RCC 7860 (cell line): ENCODE measurements around the gene ZMYM1.
A peak's percentile ranks its signal among the peaks of the same experiment; 100 is the strongest.
"Not testable (repeated sequence)": the region's sequence is repeated elsewhere in the genome, so short reads cannot be mapped to it uniquely, and the experiment has no call there.

Source experiments
- DNase-seq: peaks from one replicate; pipeline ENCODE4 v3.0.0-alpha.2; 2015; ENCODE audit warnings: low spot score
- FAIRE-seq: peaks from 2 replicates; lab custom pipeline; 2012; peaks lifted over from hg19 to GRCh38; lab: Jason Lieb, UNC

ZMYM1 gene

DNA sequence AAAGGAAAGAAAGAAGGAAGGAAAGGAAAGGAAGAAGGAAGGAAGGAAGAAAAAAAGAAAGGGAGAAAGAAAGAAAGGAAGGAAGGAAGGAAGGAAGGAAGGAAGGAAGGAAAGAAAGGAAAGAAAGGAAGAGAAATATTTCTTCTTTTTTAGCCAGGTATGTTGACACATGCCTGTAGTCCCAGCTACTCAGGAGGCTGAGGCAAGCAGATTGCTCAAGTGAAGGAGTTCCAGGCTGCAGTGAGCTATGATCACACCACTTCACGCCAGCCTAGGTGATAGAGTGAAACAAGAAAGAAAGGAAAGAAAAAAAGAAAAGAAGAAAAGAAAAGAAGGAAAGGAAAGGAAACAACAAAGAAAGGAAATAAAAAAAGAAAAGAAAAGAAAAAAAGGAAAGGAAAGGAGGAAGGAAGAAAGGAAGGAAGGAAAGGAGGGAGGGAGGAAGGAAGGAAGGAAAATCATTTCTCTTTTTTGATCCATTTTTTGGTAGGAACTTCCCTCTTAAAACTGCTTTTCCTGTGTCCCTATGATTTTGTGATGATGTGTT is 5.8 kb upstream of the ZMYM1 start:
- FAIRE-seq (no peak), DNase-seq (no peak)

DNA sequence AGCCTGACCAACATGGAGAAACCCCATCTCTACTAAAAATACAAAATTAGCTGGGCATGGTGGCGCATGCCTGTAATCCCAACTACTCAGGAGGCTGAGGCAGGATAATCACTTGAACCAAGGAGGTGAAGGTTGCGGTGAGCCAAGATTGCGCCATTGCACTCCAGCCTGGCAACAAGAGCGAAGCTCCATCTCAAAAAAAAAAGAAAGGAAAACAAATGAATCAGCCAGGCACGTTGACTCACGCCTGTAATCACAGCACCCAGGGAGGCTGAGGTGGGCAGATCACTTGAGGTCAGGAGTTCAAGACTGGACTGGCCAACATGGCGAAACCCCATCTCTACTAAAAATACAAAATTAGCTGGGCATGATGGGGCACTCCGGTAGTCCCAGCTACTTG is 2.8 kb upstream of the ZMYM1 start:
- FAIRE-seq, result not testable (repeated sequence)

DNA sequence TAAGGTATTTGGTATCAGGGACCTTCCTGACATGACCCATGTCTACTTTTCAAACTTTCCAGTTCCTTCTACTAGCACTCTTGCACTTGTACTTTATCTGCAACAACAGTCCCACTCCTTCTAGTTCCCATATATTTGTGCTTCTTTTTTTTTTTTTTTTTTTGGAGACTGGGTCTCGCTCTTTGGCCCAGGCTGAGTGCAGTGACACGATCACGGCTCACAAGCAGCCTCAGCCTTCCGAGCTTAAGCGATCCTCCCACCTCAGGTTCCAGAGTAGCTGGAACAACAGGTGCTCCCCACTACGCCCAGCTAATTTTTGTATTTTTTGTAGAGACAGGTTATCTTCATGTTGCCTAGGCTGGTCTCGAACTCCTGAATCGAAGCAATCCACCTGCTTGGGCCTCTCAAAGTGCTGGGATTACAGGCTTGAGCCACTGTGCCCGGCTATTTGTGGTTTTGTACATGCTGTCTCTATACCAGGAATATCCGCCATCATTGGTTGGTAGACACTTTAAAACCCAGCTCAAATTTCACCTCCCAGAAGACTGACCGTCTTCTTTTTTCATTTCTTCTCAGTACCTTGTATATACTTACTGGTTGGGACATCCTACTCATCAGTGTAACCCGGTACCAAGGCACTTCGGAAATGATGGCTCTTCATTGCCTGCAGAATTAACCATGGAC is 1.1 kb downstream of the ZMYM1 start:
- FAIRE-seq (no peak), DNase-seq (no peak)

More for the DNA sequence above, 2.8 kb upstream of the ZMYM1 start:
- peak; percentile 39 for DNase-seq

DNA sequence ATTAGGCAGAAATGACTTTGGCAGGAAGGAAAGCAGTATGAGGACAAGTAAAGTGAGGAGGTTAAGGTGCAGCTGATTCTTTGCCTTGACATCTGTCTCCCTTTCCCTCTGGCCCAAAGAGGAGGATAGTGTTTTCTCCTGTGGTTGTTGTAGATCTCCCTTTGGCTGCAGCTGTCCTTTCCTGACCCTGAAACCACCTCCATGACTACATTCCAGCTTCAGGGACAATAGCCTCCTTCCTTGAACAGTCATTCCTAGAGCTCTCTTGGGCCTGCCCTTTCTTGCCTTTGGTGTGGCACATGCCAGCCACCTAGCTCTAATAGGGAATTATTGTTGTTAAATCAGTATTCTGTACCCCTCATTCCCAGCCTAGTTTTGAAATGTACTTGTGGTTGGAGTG is 6.2 kb downstream of the ZMYM1 start:
- DNase-seq, result peak; percentile 23
- no peak for FAIRE-seq

DNA sequence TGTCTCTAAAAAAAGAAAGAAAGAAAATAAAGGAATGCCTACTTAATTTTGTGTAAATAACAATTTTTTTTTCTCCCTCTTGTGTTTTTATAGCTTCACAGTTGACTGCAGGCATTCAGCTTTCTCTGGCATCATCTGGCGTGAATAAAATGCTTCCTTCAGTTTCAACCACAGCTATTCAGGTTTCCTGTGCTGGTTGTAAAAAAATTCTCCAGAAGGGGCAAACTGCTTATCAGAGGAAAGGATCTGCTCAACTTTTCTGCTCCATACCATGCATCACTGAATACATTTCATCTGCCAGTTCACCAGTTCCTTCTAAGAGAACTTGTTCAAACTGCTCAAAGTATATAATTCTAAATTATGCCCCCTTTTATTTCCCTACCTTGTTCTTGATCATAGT is 18.0 kb downstream of the ZMYM1 start:
- no peak for DNase-seq
- no peak for FAIRE-seq

DNA sequence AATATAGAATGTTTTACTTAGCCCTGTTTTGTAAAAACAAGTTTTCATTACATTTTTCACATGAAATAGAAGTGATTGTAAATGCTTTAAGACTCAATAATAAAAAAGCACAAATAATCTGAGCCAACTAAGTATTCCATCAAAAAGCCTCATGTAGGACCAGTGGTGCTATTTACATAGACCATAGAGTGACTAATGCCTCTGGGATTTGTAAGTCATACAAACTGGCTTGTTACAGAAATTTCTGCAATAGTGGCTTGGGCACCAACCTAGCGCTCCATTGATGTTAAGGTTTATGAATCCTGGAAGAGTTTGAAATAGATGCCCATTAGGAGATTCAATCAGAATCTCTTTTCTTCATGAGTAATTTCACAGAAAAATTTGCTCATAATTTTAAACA is 31.9 kb downstream of the ZMYM1 start:
- DNase-seq, result peak; percentile 32
- peak; percentile 35 for FAIRE-seq

DNA sequence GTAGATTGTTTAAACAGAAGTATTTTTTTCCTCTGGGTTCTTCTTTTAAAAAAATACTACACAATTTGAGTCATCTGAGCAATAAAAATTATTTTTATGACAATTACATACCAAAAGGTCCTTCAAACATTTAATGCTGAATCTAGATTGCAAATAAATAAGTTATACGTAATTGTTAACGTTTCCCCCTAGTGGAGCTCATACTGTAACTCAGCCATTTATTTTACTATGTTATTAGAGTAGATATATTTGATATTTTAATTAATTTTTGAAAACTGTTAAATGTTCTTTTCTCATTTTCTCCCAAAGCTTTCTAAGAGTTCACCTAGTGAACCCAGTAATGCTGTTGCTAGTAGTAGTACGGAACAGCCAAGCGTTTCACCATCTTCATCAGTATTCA is 33.5 kb downstream of the ZMYM1 start:
- FAIRE-seq, result no peak
- DNase-seq, result no peak

DNA sequence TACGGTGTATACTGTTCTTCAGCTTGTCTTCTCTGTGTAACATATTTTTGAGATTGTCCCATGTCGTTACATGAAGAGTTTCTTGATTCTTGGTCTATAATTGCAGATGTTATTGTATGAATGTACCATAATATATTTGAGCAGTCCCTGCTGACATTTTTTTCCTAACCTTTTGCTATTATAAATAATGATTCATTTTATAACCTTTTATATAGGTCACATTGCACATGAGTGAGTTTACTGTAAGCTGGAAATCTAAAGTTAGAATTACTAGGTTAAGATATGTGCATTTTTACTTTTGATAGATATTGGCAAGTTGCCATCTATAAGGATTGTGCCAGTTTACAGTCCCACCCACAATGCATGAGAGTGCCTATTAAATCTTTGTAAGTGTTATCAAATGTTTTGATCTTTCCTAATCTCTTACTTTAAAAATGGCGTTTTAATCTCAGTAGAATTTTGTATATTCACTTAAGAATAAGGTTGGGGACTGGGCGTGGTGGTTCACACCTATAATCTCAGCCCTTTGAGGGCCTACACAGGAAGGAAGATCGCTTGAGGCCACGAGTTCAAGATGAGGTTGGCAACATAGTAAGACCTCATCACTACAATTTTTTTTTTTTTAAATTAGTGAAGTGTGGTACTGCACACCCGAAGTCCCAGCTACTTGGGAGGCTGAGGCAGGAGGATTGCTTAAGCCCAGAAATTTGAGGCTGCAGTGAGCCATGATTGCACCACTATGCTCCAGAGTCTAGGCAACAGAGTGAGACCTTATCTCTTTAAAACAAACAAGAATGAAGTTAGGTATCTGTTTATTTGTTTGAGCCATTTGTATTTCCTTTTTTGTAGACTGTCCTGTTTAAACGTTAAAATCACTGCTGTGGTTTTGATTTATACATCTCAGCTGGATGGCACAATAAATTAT is 36.5 kb downstream of the ZMYM1 start:
- DNase-seq (no peak), FAIRE-seq (no peak)

DNA sequence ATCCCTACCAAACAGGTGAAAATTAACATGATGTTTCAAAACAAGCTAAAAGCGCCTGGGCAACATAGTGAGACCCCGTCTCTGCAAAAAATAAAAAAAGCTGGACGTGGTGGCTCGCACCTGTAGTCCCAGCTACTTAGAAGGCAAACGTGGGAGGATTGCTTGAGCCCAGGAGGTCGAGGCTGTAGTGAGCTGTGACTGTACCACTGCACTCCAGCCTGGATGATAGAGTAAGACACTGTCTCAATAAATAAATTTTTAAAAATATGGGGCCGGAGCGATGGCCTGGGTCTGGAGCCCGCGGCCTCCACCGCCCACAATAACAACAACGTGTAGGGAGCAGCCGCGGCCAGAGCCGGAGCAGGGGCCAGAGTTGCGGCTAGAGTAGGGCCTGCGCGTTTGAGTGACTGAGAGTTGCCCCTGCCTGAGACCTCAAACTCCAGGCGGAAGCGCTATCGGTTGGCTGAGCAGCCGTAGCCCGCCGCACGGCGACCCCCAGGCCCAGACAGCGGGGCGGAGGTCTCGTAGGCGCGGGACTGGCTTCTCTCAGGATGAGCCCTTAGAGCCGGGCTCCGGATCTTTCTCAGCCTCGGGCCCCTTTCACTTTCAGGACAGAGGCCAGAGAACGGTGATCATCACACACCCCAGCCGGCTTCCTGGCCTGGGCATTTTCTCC is 41.4 kb downstream of the ZMYM1 start:
- DNase-seq (no peak), FAIRE-seq (no peak)

DNA sequence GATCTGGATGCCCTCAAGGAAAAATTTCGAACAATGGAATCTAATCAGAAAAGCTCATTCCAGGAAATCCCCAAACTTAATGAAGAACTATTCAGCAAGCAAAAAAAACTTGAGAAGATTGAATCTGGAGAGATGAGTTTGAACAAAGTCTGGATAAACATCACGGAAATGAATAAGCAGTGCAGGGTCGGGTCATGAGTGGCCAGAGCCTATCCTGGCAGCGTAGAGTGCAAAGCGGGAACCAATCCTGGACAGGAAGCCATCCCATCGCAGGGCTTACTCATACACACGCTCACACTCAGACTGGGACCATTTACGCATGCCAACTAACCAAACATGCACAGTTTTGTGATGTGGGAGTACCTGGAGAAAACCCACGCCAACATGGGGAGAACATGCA is 43.1 kb downstream of the ZMYM1 start:
- FAIRE-seq (no peak), DNase-seq (no peak)

DNA sequence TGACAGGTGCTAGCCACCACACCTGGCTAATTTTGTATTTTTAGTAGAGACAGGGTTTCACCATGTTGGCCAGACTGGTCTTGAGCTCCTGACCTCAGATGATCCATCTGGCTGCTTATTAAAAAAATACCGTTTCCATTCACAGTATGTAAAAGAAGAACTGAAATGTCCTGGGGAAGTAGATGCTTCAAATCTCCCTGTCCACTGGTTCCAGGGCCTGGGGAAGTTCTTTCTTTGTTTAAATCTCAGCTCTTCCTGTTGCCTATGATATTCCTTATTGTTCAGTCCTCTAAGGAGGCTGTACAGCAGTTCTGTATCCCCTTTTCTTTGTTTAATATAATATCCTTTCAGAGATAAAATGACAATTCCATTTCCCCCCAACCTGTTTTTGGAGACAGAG is 47.4 kb downstream of the ZMYM1 start:
- FAIRE-seq (no peak), DNase-seq (no peak)

DNA sequence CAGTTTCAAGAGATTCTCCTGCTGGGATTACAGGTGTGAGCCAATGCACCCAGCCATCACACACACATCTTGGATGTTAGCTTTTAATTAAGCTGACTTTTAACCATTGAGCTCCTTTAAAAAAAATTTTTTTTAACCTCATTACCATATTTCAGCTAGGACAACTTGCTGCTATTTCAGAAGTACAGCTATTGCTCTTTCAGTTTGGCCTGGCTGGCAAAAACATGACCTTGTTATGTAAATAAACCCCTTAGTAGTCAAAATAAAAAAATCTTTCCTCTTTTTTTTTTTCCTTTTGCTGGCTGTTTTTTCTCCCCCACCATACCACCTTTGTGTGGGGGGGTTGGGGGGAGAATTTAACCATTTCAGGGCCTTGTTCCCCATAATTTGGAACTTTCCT is 49.9 kb downstream of the ZMYM1 start:
- FAIRE-seq, result no peak
- DNase-seq, result no peak

DNA sequence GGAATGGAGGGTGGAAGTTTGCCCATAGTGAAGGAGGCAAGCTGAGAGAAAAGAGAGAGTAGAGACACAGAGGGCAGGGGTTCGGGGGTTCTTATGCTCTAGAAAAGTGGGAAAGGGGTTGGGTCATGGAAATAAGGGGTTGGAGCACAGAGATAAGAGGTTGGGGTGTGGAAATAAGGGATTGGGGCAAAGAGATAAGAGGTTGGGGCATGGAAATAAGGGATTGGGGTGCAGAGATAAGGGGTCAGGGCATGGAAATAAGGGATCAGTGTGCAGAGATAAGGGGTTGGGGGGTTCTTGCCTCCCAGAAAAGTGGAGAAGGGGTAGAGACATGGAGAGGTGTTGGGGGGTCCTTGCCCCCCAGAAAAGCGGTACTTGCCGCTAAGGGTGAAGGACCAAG is 57.6 kb downstream of the ZMYM1 start:
- no peak for FAIRE-seq

DNA sequence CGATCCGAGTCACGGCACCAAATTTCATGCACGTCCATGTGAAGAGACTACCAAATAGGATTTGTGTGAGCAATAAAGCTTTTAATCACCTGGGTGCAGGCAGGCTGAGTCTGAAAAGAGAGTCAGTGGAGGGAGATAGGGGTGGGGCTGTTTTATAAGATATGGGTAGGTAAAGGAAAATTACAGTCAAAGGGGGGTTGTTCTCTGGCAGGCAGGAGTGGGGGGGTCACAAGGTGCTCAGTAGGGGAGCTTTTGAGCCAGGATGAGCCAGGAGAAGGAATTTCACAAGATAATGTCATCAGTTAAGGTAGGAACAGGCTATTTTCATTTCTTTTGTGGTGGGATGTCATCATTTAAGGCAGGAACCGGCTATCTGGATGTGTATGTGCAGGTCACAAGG is 58.4 kb downstream of the ZMYM1 start:
- DNase-seq, FAIRE-seq: not testable (repeated sequence)

More for the DNA sequence above, 57.6 kb downstream of the ZMYM1 start:
- DNase-seq, result no peak

DNA sequence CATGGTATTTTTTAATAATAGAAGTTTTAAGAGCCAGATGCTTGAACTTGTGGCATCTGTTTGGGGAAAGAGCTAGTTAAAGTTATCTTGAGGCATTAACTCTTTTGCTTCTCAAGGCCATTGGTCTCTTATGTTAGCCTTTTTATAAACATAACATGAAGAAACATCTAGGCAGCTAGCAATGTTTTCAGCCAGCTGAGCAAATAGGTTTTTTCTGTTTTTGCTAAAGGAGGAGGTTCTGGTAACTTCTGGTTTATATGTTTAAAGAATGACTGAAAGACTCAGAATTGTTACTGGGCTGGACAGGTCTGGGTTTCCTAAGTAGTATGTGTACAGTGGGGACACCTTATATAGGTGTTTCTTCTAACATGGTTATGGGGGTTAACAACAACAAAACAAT is 63.1 kb downstream of the ZMYM1 start:
- DNase-seq, FAIRE-seq: not testable (repeated sequence)

DNA sequence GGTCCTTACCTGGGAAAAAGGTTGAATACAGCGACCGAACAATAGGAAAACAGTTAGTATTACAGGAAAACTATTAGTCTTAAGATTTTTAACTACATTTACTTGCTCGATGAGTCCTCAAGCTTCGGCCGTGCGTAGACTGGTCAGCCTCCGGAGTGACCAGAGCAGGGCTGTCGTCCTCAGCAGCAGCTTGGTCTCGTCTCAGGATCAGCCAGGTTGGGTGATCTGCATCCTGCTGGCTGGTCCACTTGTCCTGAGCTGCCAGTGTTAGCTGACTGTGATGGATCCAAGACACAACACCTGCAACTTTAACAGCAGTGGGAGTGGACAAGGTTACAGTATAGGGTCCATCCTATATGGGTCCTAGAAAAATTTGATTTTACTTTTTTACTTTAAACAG is 63.5 kb downstream of the ZMYM1 start:
- FAIRE-seq, result not testable (repeated sequence)

DNA sequence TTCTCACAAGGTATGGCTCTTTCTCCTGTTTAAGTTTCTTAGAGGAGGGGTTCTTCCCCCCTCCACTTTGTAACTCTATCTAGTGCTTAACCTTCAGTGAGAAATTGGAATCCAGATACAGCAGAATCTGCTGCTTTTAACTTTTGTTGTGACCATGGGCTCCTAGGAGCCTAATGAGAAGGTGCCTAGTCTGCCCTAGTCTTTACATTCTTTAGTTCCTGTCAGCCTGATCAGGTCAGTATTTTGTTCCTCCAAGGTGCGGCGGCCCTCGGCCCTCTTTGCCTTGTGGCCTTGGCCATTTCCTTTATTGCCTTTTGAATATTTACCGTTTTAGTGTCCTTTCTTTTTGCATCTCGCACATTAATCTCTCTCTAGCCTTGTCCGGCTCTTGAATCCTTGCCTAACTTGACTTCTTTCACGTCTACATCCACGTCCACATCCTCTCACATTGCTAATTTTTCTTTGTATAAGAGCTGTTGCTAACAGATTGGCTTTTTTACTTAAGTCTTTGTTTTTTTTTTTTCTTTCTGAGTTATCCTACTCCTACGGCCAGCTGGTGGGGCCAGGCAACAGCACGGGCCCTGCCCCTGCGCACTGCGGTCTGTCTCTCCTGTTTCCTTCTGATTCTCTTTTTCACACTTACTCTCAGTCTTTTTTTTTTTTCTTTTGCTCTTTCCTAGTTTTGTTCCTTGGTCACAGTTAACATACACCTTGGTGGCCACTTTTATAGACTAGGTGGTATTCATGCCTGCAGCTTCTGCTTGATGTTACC is 64.7 kb downstream of the ZMYM1 start:
- FAIRE-seq (no peak), DNase-seq (no peak)

More for the DNA sequence above, 63.5 kb downstream of the ZMYM1 start:
- not testable (repeated sequence) for DNase-seq

DNA sequence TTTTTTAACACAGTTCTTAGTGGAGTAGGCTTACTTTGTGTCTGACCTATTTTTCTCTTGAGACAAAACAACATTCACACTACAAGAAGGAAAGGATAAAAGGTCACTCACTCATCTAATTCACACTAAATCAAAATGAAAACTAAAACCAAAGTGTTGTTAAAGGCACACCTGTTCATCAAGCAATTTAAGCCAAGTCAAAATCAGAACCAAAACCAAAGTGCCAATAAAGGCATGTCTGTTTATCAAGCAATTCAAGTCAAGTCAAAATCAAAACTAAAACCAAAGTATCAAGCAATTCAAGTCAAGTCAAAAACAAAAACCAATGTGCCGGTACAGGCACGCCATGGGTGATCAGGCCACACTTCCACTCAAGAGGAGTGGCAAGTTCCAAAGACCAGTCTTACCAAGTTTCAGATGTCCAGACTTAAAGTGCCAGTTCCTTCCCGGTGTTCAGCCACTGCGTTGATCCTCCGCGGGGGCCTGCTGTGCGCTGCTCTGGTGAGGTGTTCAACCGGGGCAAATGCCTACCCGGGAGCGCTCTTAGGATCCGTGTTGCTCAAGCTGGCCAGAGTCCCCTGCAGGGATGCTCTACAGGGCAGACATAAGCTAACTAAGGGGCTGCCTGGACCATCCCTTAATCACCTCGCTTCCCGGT is 66.8 kb downstream of the ZMYM1 start:
- not testable (repeated sequence) for DNase-seq, FAIRE-seq

DNA sequence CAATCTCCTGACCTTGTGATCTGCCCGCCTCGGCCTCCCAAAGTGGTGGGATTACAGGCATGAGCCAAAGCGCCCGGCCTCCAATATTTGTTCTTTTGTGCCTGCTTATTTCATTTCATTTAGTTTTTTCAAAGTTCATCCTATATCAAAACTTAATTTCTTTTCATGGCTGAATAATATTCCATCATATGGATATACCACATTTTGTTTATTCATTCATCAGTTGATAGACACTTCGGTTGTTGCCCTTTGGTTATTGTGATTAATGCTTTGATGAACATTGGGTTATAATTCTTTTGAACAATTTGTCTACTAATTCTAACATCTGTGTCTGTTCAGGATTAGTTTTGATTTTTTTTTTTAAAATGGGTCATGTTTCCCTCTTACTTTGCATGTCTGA is 72.0 kb downstream of the ZMYM1 start:
- FAIRE-seq, result no peak

DNA sequence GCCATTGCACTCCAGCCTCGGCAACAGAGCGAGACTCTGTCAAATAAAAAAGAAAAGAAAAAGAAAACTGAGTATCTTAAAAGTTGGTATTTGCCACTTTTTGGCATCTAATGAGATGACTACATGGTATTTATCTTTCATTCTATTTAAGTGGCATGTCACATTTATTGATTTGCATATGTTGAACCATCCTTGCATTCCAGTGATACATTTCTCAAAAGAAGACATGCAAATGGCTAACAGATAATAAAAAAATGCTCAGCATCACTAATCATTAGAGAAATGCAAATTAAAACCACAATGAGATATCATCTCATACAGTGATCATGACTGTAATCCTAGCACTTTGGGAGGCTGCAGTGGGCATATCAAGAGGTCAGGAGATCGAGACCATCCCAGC is 85.7 kb downstream of the ZMYM1 start:
- DNase-seq, result no peak
- FAIRE-seq, result no peak

More for the DNA sequence above, 72.0 kb downstream of the ZMYM1 start:
- no peak for DNase-seq
